GM08714 (cell line): ENCODE measurements around the gene TSPAN2.

Experiments used
- H3K4me3 ChIP-seq: fragments of 200-500 bp; sonication (Bioruptor generic); 2 replicates; pipeline ENCODE4 v1.5.1; 2014; ENCODE audit warnings: mild to moderate bottlenecking, low read length, inconsistent platforms
- ZNF274 ChIP-seq: IDR thresholded peaks from 2 replicates; pipeline ENCODE4 v1.6.1; 2012; ENCODE audit warnings: mild to moderate bottlenecking, low read depth, low read length

The TSPAN2 gene

DNA sequence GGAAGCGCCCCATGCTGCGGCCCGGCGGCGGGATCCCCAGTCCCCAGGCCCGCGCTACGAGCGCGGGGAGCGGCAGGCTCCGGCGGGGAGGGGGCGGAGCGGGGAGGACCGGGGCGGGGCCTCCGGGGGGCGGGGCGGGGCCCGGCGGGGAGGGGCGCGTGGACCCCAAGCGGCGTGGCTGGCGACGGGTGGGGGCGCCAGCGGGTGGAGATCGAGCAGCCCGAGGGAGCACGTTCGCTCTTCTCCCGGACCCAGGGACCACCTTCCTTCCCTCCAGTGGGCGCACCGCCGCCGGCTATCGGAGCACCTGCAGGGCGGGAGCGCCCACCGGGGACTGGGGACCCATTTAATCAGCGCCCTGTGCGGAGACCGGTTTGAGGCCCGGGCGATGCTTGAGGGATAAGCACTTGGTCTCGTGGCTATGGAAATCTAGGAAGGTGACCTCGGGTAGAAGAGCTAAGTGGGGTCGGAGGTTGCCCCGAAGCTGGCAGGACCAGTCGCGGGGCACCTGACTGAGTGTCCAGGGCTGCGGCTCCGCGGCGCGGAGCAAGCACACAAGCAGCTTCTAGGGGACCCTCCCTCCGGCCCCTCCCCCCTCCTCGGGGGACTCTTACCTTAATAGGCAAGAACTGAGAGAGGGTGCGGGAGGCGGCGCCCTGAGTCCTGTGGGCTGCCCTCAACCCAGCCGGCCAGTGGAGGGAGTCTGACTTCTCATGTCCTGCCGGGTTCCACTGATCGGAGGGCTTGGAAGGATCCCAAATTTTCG lies at the start of gene TSPAN2:
Gene TSPAN2 (minus strand): TSS at position 84 of the 766 bp plus-strand sequence. CDS start 71 bp downstream, at position 13.
- H3K4me3 ChIP-seq: peak within 1 kb of the TSS; percentile 37
- no peak for TF ChIP-seq ZNF274

- no peak overlapping the region for H3K4me3 ChIP-seq
- TF ChIP-seq ZNF274: no peak
These were observed 49.7 kb upstream of the TSPAN2 start for GRCh38 chr1:115138973-115139372.

DNA sequence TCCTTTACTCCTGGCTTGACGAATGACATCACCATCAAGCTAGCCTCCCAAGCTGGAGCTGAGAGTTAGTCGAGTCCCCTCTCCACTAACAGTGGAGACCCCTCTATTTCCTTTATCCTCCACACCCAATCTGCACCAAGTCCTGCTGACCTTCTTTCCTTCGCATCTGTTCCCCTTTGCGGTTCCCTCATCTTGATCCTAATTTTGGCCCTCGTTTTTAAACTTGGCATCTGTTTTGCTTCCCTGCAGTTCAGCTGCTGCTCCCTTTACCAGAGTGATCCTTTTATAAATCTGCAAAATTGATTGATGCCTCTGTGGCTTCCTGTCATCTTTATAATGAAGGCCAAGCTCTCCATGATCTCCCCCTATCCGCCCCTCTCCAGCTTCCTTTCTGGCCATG lies 49.0 kb upstream of the TSPAN2 start:
- H3K4me3 ChIP-seq: no peak overlapping the region
- no peak for TF ChIP-seq ZNF274

DNA sequence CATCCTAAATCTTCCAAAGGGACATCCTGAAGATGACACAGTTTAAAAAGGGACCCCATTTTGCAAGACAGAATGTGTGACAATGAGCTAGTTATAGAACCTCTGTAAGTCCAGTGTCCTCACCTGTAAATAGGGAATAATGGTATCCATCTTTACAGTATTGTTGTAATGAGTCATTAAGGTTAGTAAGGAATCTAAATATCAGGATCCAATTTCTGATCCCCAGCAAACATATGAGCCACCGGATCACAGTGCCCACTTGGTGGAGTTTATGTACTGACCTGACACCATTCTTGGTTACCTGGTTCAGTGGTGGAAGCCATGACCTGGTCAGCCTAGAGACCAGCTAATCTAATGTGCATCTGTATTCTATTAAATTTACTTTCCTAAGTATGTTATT lies 47.9 kb upstream of the TSPAN2 start:
- no peak overlapping the region for H3K4me3 ChIP-seq
- no peak for TF ChIP-seq ZNF274

- no peak for TF ChIP-seq ZNF274
- H3K4me3 ChIP-seq: no peak overlapping the region
These were observed 47.4 kb upstream of the TSPAN2 start for GRCh38 chr1:115136706-115137105.

- no peak overlapping the region for H3K4me3 ChIP-seq
- no peak for TF ChIP-seq ZNF274
These were observed 46.8 kb upstream of the TSPAN2 start for GRCh38 chr1:115136106-115136505.

DNA sequence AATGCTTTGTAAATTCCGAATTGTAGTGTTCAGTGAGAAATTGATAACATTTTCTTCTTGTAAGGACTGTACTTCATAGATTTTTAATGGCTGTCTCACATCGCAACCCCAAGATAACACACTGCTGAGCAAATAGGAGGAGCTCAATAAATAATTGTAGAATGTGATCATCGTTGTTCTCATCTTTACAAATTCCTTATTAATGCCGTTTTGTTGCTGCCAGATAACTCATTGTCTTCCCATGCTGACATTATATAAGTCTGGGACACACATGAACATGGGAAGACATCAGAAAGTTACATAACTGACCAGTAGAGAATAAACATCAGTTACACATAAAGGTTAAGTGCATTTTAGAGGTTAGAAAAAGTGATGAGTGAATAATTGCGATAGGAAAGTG lies 46.4 kb upstream of the TSPAN2 start:
- TF ChIP-seq ZNF274: no peak
- H3K4me3 ChIP-seq: no peak overlapping the region

DNA sequence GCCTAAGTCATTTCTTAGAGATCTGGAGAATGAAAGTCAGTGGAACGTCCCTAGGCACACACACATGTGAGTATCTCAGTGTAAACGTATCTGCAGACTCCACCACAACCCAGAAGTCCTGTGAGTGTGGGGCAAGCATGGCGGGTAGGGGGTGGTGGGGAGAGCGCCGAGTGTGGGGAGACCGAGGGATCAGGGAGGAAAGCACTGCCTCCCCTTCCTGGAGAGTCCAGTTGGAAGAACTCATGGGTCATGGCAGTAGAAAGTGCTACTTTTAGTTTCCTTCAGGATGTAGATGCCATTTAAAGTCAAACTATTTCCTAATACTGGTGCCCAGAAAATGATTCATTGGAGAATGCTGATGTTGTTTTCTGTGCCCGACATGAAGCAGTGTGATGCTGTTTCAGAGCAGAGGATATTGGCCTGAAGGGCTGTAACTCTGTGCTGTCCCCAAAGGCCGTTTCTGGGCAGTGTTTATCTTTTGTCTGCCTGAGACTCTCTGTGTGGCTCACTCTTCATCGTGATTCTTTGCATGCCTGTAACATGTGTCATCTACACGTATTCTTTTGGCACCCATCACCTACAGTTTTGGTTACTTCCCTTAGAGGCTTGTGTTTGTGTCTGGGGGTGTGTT lies 45.7 kb upstream of the TSPAN2 start:
- H3K4me3 ChIP-seq: no peak overlapping the region
- no peak for TF ChIP-seq ZNF274

DNA sequence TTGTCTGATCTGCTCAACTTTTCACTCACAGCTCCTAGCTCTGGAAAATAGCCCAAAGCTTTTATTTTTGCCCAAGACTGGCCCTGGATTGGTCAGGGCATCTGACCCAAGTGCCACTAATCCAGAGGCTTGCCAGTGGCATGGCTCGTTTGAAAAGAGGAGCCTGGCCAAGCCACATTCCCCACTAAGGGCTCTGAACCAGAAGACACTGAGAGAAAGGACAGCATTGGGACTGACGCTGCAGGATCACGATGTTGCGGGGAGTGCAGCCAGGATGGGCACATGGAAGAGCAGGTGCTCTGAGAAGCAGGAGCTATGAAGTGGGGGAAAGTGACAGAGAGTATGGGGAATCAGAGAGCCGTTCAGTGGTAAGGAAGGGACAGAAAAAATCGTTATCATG lies 44.9 kb upstream of the TSPAN2 start:
- no peak for TF ChIP-seq ZNF274

GRCh38 chr1:115133440-115133839 lies 44.1 kb upstream of the TSPAN2 start:
- TF ChIP-seq ZNF274: no peak
- H3K4me3 ChIP-seq: no peak overlapping the region

More for the DNA sequence above, 44.9 kb upstream of the TSPAN2 start:
- no peak overlapping the region for H3K4me3 ChIP-seq

DNA sequence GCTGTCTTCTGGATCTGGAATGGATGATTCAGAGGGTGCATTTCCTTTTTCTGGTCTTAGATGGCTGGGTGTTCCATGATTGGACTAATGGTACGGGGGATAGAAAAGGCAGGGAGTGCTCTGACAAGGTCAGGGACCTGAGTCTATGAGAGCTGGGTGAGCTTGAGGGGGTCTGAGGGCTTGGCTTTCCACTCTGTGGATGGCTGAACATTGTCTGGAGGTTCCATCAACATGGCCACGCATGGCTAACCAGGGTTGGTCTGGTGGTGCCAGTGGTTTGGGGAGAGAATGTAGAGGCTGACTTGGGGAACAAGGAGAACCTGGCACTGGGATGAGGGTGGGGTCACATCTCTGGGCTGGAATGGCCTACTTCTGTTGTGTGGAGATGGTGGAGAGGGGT lies 41.5 kb upstream of the TSPAN2 start:
- no peak for TF ChIP-seq ZNF274
- no peak overlapping the region for H3K4me3 ChIP-seq

DNA sequence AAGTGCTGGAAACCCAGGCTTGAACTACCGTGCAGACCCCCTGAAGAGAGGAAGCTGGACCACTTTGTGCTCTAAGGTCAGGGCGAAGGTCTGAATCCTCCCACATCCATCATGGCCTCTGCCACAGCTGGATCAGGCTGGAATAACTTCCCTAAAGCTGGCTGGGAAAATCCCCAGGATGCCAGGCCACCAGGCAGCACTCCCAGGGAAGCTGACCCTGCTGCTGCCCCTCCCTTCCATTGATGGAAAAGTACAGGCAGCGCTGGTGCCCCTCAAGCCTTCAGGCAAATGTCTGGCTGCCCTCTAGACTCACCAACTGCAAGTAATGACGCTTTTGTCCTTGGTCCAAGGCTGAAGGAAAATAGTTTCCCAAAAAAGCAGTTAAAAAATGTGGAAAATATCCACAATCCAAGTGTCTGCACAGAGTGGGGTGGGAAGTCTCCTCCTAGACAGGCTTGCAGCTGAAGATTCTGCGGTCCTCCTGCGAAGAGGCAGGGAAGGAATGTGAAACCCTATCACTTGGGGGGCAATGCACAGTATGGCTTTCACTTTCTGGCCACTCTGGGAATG lies 39.9 kb upstream of the TSPAN2 start:
- H3K4me3 ChIP-seq: no peak overlapping the region
- no peak for TF ChIP-seq ZNF274

DNA sequence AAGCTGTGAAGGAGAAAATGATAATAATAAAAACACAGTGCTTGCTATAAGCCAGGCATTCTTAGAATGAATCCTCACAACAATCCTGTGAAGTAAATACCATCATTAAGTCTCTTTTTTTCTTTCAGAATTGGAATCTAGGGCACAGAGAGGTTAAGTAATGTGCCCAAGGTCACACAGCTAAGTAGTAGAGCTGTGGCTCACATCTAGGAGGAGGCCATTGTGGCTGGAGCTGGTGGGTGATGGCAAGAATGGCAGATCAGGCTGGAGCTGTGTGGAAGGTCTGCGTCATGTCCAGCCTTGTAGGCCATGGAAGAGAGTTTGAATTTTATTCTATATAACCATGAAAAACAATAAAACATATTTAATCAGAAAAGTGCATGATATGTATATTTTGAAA lies 38.2 kb upstream of the TSPAN2 start:
- no peak overlapping the region for H3K4me3 ChIP-seq
- no peak for TF ChIP-seq ZNF274

DNA sequence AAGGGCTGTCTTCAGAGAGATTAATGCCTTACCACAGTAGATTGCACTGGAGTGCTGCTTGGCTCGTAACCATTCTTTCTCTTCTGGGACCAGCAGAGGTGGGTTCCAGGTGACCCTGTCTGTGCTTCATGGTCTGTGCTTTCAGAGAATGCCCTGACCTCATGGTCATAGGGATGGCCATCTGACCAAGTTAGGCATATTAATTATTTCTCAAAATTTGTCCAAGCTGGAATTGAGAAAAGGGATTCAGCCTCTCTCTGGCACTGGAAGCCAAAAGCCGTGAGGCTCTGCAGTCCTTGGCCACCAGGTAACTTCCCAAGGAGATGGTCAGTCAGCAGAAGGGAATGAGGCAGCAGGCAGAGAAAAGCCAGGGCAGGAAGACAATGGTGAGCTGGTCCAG lies 37.2 kb upstream of the TSPAN2 start:
- TF ChIP-seq ZNF274: no peak
- no peak overlapping the region for H3K4me3 ChIP-seq

- no peak for TF ChIP-seq ZNF274
These were observed 33.8 kb upstream of the TSPAN2 start for GRCh38 chr1:115123116-115123515.

GRCh38 chr1:115121793-115122192 lies 32.5 kb upstream of the TSPAN2 start:
- no peak for TF ChIP-seq ZNF274

More at GRCh38 chr1:115123116-115123515, 33.8 kb upstream of the TSPAN2 start:
- no peak overlapping the region for H3K4me3 ChIP-seq

More at GRCh38 chr1:115121793-115122192, 32.5 kb upstream of the TSPAN2 start:
- no peak overlapping the region for H3K4me3 ChIP-seq
